Mucosa of rectum (tissue), 2 donors: ENCODE data around the gene MC3R.
"Not testable (repeated sequence)": the region's sequence is repeated elsewhere in the genome, so short reads cannot be mapped to it uniquely, and the experiment has no call there.

ENCODE experiments used
- H3K27ac ChIP-seq, 2 donors: one replicate each; pipeline ENCODE4 v1.7.0; 2013; ENCODE audit warnings: inconsistent platforms in 2 of 2, low read depth in 2 of 2, low read length in 2 of 2
- H3K27me3 ChIP-seq, 2 donors: one replicate each; pipeline ENCODE4 v1.7.0; 2013; ENCODE audit warnings: low read length in 2 of 2; ENCODE audit not compliant: control insufficient read depth in 2 of 2, insufficient read depth in 2 of 2
- H3K36me3 ChIP-seq, 2 donors: one replicate each; pipeline ENCODE4 v1.7.0; 2013; ENCODE audit warnings: low read length in 2 of 2; ENCODE audit not compliant: control insufficient read depth in 2 of 2, insufficient read depth in 2 of 2
- H3K4me1 ChIP-seq, 2 donors: one replicate each; pipeline ENCODE4 v1.7.0; 2013; ENCODE audit warnings: low read length in 2 of 2, mild to moderate bottlenecking in 1 of 2; ENCODE audit not compliant: control insufficient read depth in 2 of 2, insufficient read depth in 2 of 2
- H3K4me3 ChIP-seq, 2 donors: one replicate each; pipeline ENCODE4 v1.7.0; 2013; ENCODE audit warnings: low read length in 2 of 2
- H3K9ac ChIP-seq, 2 donors: one replicate each; pipeline ENCODE4 v1.7.0; 2013; ENCODE audit warnings: low read length in 2 of 2, low read depth in 1 of 2, mild to moderate bottlenecking in 1 of 2
- H3K9me3 ChIP-seq, 2 donors: one replicate each; pipeline ENCODE4 v1.7.0; 2013; ENCODE audit warnings: low read length in 2 of 2; ENCODE audit not compliant: control insufficient read depth in 2 of 2
- donor health status: healthy.
- donor health status: Normal muscosa, but diverticular disease.

MC3R gene

GRCh38 chr20:56215115-56215514, 33.4 kb upstream of the MC3R start:
- Histone ChIP-seq H3K27me3 (peaks cover 0 to 3% of the 10 kb centered on the region in 2 donors), H3K9ac (no peak overlapping the region), H3K36me3 (no peaks in the 10 kb centered on the region), H3K9me3 (peaks cover 2 to 5% of the 10 kb centered on the region in 2 donors), H3K27ac (no peak overlapping the region), H3K4me3 (no peak overlapping the region), H3K4me1 (no peaks in the 10 kb centered on the region)

- Histone ChIP-seq H3K9ac (no peak overlapping the region), H3K36me3 (no peaks in the 10 kb centered on the region), H3K9me3 (peaks cover 2 to 5% of the 10 kb centered on the region in 2 donors), H3K4me3 (no peak overlapping the region), H3K27ac (no peak overlapping the region), H3K4me1 (peaks cover 0 to 5% of the 10 kb centered on the region in 2 donors), H3K27me3 (peaks cover 0 to 3% of the 10 kb centered on the region in 2 donors)
These were observed 30.7 kb upstream of the MC3R start for GRCh38 chr20:56217829-56218228.

- not testable (repeated sequence) for H3K27me3 ChIP-seq, H3K4me1 ChIP-seq, H3K27ac ChIP-seq, H3K4me3 ChIP-seq, H3K9me3 ChIP-seq, H3K36me3 ChIP-seq, H3K9ac ChIP-seq
These were observed 27.3 kb upstream of the MC3R start for GRCh38 chr20:56221186-56221585.

GRCh38 chr20:56222201-56222600, 26.3 kb upstream of the MC3R start:
- H3K27me3 ChIP-seq = no peaks in the 10 kb centered on the region
- H3K27ac ChIP-seq = no peak overlapping the region
- peaks cover 0 to 5% of the 10 kb centered on the region in 2 donors for H3K4me1 ChIP-seq
- H3K36me3 ChIP-seq = no peaks in the 10 kb centered on the region
- H3K9me3 ChIP-seq = peaks cover 2 to 5% of the 10 kb centered on the region in 2 donors
- H3K4me3 ChIP-seq = no peak overlapping the region
- H3K9ac ChIP-seq = no peak overlapping the region

GRCh38 chr20:56222945-56223344, 25.6 kb upstream of the MC3R start:
- Histone ChIP-seq H3K9ac (no peak overlapping the region), H3K4me1 (peaks cover 0 to 5% of the 10 kb centered on the region in 2 donors), H3K27ac (no peak overlapping the region), H3K9me3 (peaks cover 2 to 5% of the 10 kb centered on the region in 2 donors), H3K27me3 (no peaks in the 10 kb centered on the region), H3K36me3 (no peaks in the 10 kb centered on the region), H3K4me3 (no peak overlapping the region)

- H3K27me3 ChIP-seq = no peaks in the 10 kb centered on the region
- H3K9ac ChIP-seq = no peak overlapping the region
- H3K9me3 ChIP-seq = peaks cover 2 to 5% of the 10 kb centered on the region in 2 donors
- H3K4me3 ChIP-seq = no peak overlapping the region
- H3K4me1 ChIP-seq = peaks cover 0 to 5% of the 10 kb centered on the region in 2 donors
- no peak overlapping the region for H3K27ac ChIP-seq
- H3K36me3 ChIP-seq = no peaks in the 10 kb centered on the region
These were observed 25.2 kb upstream of the MC3R start for GRCh38 chr20:56223352-56223751.

- Histone ChIP-seq H3K27me3 (no peaks in the 10 kb centered on the region), H3K9me3 (no peaks in the 10 kb centered on the region), H3K36me3 (no peaks in the 10 kb centered on the region), H3K27ac (no peak overlapping the region), H3K4me3 (no peak overlapping the region), H3K4me1 (no peaks in the 10 kb centered on the region), H3K9ac (no peak overlapping the region)
These were observed 20.5 kb upstream of the MC3R start for GRCh38 chr20:56228021-56228420.

- no peak overlapping the region for H3K9ac ChIP-seq
- no peaks in the 10 kb centered on the region for H3K27me3 ChIP-seq
- H3K27ac ChIP-seq = no peak overlapping the region
- H3K4me3 ChIP-seq = no peak overlapping the region
- peaks cover 0 to 6% of the 10 kb centered on the region in 2 donors for H3K9me3 ChIP-seq
- no peaks in the 10 kb centered on the region for H3K36me3 ChIP-seq
- no peaks in the 10 kb centered on the region for H3K4me1 ChIP-seq
These were observed 18.7 kb upstream of the MC3R start for GRCh38 chr20:56229812-56230211.

- no peaks in the 10 kb centered on the region for H3K36me3 ChIP-seq
- no peak overlapping the region for H3K9ac ChIP-seq
- no peaks in the 10 kb centered on the region for H3K4me1 ChIP-seq
- peaks cover 4 to 6% of the 10 kb centered on the region in 2 donors for H3K9me3 ChIP-seq
- H3K27me3 ChIP-seq = no peaks in the 10 kb centered on the region
- no peak overlapping the region for H3K27ac ChIP-seq
- no peak overlapping the region for H3K4me3 ChIP-seq
These were observed 14.4 kb upstream of the MC3R start for GRCh38 chr20:56234110-56234509.

- no peaks in the 10 kb centered on the region for H3K27me3 ChIP-seq
- no peak overlapping the region for H3K4me3 ChIP-seq
- peaks cover 4 to 6% of the 10 kb centered on the region in 2 donors for H3K9me3 ChIP-seq
- H3K36me3 ChIP-seq = no peaks in the 10 kb centered on the region
- no peak overlapping the region for H3K27ac ChIP-seq
- H3K9ac ChIP-seq = no peak overlapping the region
- no peaks in the 10 kb centered on the region for H3K4me1 ChIP-seq
These were observed 11.2 kb upstream of the MC3R start for GRCh38 chr20:56237335-56237734.

GRCh38 chr20:56244259-56244658, 4.3 kb upstream of the MC3R start:
- no peaks in the 10 kb centered on the region for H3K9me3 ChIP-seq
- no peak overlapping the region for H3K9ac ChIP-seq
- no peaks in the 10 kb centered on the region for H3K4me1 ChIP-seq
- peaks cover 5 to 8% of the 10 kb centered on the region in 2 donors for H3K27me3 ChIP-seq
- no peak overlapping the region for H3K4me3 ChIP-seq
- no peaks in the 10 kb centered on the region for H3K36me3 ChIP-seq
- no peak overlapping the region for H3K27ac ChIP-seq
